Measurements from ENCODE around the gene MYLIP.

DNA sequence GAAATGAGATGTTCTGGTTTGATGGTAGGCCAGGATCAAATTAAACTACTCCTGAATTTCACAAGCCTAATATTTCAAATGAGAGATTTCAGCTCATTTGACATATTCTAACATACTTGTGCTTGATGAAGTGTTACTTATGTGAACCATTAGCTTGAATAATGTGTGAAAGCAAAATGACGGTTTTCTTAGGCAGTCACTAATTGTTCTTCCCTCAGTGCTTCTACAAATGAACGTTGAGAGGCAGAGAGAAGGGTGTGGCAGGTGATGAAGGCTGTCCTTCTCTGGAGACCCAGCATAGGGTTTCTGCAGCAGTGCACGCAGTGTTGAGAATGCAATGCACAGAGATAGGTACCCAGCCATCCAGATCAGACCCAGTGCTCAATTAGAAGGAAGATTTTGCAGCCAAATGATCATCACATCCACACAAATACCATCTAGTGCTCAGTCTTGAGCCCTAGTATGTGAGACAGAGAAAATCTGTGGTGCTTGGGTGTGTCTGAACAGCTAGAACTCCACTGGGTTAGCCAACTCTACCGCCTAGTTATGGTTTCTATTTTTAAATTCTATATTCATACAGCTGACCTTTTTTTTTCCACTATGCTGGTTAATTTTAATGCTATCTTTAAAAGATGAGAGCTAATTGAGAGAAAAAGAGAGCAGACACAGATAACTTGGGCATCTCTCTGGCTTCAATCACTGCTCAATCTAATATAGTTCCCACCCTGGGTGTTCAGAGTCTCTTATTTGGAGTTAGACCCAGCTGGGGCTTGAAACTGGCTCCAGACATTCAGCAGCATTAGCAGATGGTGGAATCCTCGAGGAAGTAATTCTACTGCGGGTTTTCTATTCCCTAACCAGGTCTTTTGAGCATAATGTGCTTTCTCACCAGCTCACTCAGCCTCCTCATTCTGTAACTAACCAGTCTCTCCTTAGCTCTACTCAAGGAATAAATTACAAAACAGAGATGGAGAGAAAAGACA lies 4.4 kb upstream of the MYLIP start:
- no peak for TF ChIP-seq STAT1 (IDR thresholded peaks at IDR 0.05; ENCODE audit: unreplicated experiment)
- TF ChIP-seq CTCF (conservative IDR thresholded peaks at IDR 0.05; ENCODE audit: low read depth in 2 of 2), result no peak
- TF ChIP-seq REST (IDR thresholded peaks at IDR 0.05; ENCODE audit: unreplicated experiment), result no peak
- no peak for TF ChIP-seq JUNB (IDR thresholded peaks at IDR 0.05; ENCODE audit: unreplicated experiment)
- no peak for TF ChIP-seq EZH2 (IDR thresholded peaks at IDR 0.05; ENCODE audit: low read depth, unreplicated experiment)
- no peak for TF ChIP-seq NANOG (IDR thresholded peaks at IDR 0.05; ENCODE audit: borderline replicate concordance)
- TF ChIP-seq POLR2AphosphoS5 (IDR thresholded peaks at IDR 0.05; ENCODE audit: low read depth), result no peak
- TF ChIP-seq CREB1 (CRISPR knock-in tag; IDR thresholded peaks at IDR 0.05; ENCODE audit: low read depth), result no peak
- TF ChIP-seq, protein P1, sequence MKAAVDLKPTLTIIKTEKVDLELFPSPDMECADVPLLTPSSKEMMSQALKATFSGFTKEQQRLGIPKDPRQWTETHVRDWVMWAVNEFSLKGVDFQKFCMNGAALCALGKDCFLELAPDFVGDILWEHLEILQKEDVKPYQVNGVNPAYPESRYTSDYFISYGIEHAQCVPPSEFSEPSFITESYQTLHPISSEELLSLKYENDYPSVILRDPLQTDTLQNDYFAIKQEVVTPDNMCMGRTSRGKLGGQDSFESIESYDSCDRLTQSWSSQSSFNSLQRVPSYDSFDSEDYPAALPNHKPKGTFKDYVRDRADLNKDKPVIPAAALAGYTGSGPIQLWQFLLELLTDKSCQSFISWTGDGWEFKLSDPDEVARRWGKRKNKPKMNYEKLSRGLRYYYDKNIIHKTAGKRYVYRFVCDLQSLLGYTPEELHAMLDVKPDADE (IDR thresholded peaks at IDR 0.05), result no peak
- no peak for TF ChIP-seq EZH2phosphoT487 (IDR thresholded peaks at IDR 0.05; ENCODE audit: unreplicated experiment)
- no peak for TF ChIP-seq ZNF331 (CRISPR knock-in tag; IDR thresholded peaks at IDR 0.05; ENCODE audit: low read depth)
- TF ChIP-seq ZNF114 (CRISPR knock-in tag; IDR thresholded peaks at IDR 0.05), result no peak
